Esophagus squamous epithelium (tissue), 5 donors: ENCODE results near the gene REV1. TPM values are rescaled to one million over a fixed set of nuclear protein-coding genes. Genes with fewer than 3 reads are reported as not detected.

Source experiments
- DNase-seq: peaks from one replicate; lab custom pipeline; 2025; lab: John Stamatoyannopoulos, UW
- H3K27ac ChIP-seq, 4 donors: fragments of 200-600 bp; sonication (generic); one replicate each; pipeline ENCODE4 v1.5.1; 2016 to 2019; ENCODE audit warnings: mild to moderate bottlenecking in 1 of 4
- H3K27me3 ChIP-seq, 4 donors: fragments of 200-600 bp; sonication (generic); 1 replicate in 3 of 4; 2 replicates in 1 of 4; pipeline versions ENCODE4 v1.5.1 to v1.6.0; 2017 to 2021; ENCODE audit warnings: antibody characterized with exemption in 1 of 4
- H3K36me3 ChIP-seq, 3 donors: fragments of 200-600 bp; sonication (generic); one replicate each; pipeline ENCODE4 v1.5.1; 2016 to 2019
- H3K4me1 ChIP-seq, 3 donors: fragments of 200-600 bp; sonication (generic); one replicate each; pipeline ENCODE4 v1.5.1; 2017 to 2019
- H3K4me3 ChIP-seq, 4 donors: fragments of 200-600 bp; sonication (generic); 1 replicate in 3 of 4; 2 replicates in 1 of 4; pipeline ENCODE4 v1.5.1; 2016 to 2019; ENCODE audit warnings: mild to moderate bottlenecking in 2 of 4, moderate library complexity in 1 of 4
- H3K9me3 ChIP-seq, 3 donors: fragments of 200-600 bp; sonication (generic); one replicate each; pipeline ENCODE4 v1.5.1; 2016 to 2019
- CTCF ChIP-seq, 6 experiments: fragments of 450-650 bp in 4 of 6; fragments of 200-600 bp in 2 of 6; sonication (generic) in 2 of 6; IDR thresholded peaks; one replicate each; pipeline ENCODE4 v1.5.1; 2016 to 2019; ENCODE audit warnings: antibody characterized with exemption in 6 of 6, mild to moderate bottlenecking in 4 of 6, moderate library complexity in 4 of 6
- POLR2A ChIP-seq, 4 donors: fragments of 450-650 bp; IDR thresholded peaks; one replicate each; pipeline ENCODE4 v1.6.1; 2017; ENCODE audit warnings: antibody characterized with exemption in 4 of 4, mild to moderate bottlenecking in 4 of 4, moderate library complexity in 3 of 4
- WGBS, 2 donors: methylation state at CpG; one replicate each; pipeline ENCODE4 v1.1.5; 2018; 5-methylcytosine and 5-hydroxymethylcytosine counted together
- intact Hi-C: fragments of 100-400 bp; cut with DNase I; formaldehyde crosslinking; loops from one replicate; pipeline ENCODE4 v1.15.0; 2022
- total RNA-seq, 4 donors: library from RNA; depleted of rRNA; stranded (reverse); fragments of >200 nt; gene quantifications; one replicate each; pipeline ENCODE4 v1.1.0, GENCODE V29; 2016
- donor health status: DM: yes; HTN: yes; CAD: no.

Gene REV1
- total RNA-seq, 4 donors from 2014 or later, result 22.5 to 69.2 (median 39.8) TPM

- DNase-seq, result no peak
- Histone ChIP-seq H3K27me3 (no peaks in the 10 kb centered on the region), H3K36me3 (peaks cover 3 to 83% (median 6%) of the 10 kb centered on the region in 3 donors), H3K9me3 (no peaks in the 10 kb centered on the region), H3K27ac (peak overlapping the region; percentile 1 to 61 (median 40)), H3K4me3 (no peak overlapping the region), H3K4me1 (peaks cover 4 to 26% (median 9%) of the 10 kb centered on the region in 3 donors)
- intact Hi-C loops, result no loop called here
- TF ChIP-seq POLR2A (IDR thresholded peaks at IDR 0.05) (no peak), CTCF (IDR thresholded peaks at IDR 0.05) (no peak)
- WGBS, 2 donors, result 73 to 87% methylated on average over 9 to 10 of the region's 12 CpGs
Measured at GRCh38 chr2:99431587-99432275, 58.1 kb downstream of the REV1 start.

- 53 to 55% methylated on average over 4 of the region's 4 CpGs for WGBS, 2 donors
Measured at GRCh38 chr2:99430614-99431291, 59.1 kb downstream of the REV1 start.

GRCh38 chr2:99425022-99425421, 64.8 kb downstream of the REV1 start:
- peaks cover 12 to 99% (median 16%) of the 10 kb centered on the region in 3 donors for H3K36me3 ChIP-seq
- H3K27ac ChIP-seq, result no peak overlapping the region
- intact Hi-C loops, result no loop called here
- no peaks in the 10 kb centered on the region for H3K27me3 ChIP-seq
- TF ChIP-seq POLR2A (IDR thresholded peaks at IDR 0.05) (no peak), CTCF (IDR thresholded peaks at IDR 0.05) (no peak)
- no peaks in the 10 kb centered on the region for H3K9me3 ChIP-seq
- no peak overlapping the region for H3K4me3 ChIP-seq
- DNase-seq, result no peak
- 17 to 22% methylated on average over 2 of the region's 2 CpGs for WGBS, 2 donors
- H3K4me1 ChIP-seq, result peaks cover 0 to 14% (median 0%) of the 10 kb centered on the region in 3 donors

More at GRCh38 chr2:99430614-99431291, 59.1 kb downstream of the REV1 start:
- H3K9me3 ChIP-seq, result no peaks in the 10 kb centered on the region
- peaks cover 4 to 26% (median 9%) of the 10 kb centered on the region in 3 donors for H3K4me1 ChIP-seq
- H3K27me3 ChIP-seq, result no peaks in the 10 kb centered on the region
- peaks cover 3 to 85% (median 6%) of the 10 kb centered on the region in 3 donors for H3K36me3 ChIP-seq
- H3K27ac ChIP-seq, result peak overlapping the region; percentile 1 to 61 (median 18)
- DNase-seq, result no peak
- intact Hi-C loops, result no loop called here
- no peak overlapping the region for H3K4me3 ChIP-seq
- no peak for TF ChIP-seq CTCF (IDR thresholded peaks at IDR 0.05)
- TF ChIP-seq POLR2A (IDR thresholded peaks at IDR 0.05), result no peak

GRCh38 chr2:99424371-99424770, 65.4 kb downstream of the REV1 start:
- peaks cover 14 to 99% (median 22%) of the 10 kb centered on the region in 3 donors for H3K36me3 ChIP-seq
- TF ChIP-seq CTCF (IDR thresholded peaks at IDR 0.05), result no peak
- no peak for TF ChIP-seq POLR2A (IDR thresholded peaks at IDR 0.05)
- H3K4me3 ChIP-seq, result no peak overlapping the region
- intact Hi-C loops, result no loop called here
- no peak for DNase-seq
- H3K27me3 ChIP-seq, result no peaks in the 10 kb centered on the region
- peak overlapping the region in 1 of 4 donors; percentile 11 for H3K27ac ChIP-seq
- peaks cover 0 to 13% (median 0%) of the 10 kb centered on the region in 3 donors for H3K4me1 ChIP-seq
- no peaks in the 10 kb centered on the region for H3K9me3 ChIP-seq

- WGBS, 2 donors, result 51 to 64% methylated on average over 3 of the region's 3 CpGs
- Histone ChIP-seq H3K27ac (peak overlapping the region in 1 of 4 donors; percentile 4), H3K4me1 (peaks cover 0 to 13% (median 0%) of the 10 kb centered on the region in 3 donors), H3K4me3 (no peak overlapping the region), H3K36me3 (peaks cover 14 to 99% (median 16%) of the 10 kb centered on the region in 3 donors), H3K9me3 (no peaks in the 10 kb centered on the region), H3K27me3 (no peaks in the 10 kb centered on the region)
- no peak for DNase-seq
- intact Hi-C loops, result no loop called here
- no peak for TF ChIP-seq CTCF (IDR thresholded peaks at IDR 0.05)
- TF ChIP-seq POLR2A (IDR thresholded peaks at IDR 0.05), result no peak
Measured at GRCh38 chr2:99422599-99422998, 67.2 kb downstream of the REV1 start.
